ENCODE data around the gene FSHR.

Gene FSHR

GRCh38 chr2:48952143-48952542 lies 202.2 kb downstream of the FSHR start:
- no peak for DNase-seq

GRCh38 chr2:48948400-48949125 lies 205.8 kb downstream of the FSHR start:
- no peak for DNase-seq

- peak in 1 of 5 experiments; percentile 57 for DNase-seq
These were observed 207.8 kb downstream of the FSHR start for GRCh38 chr2:48946449-48947048.

GRCh38 chr2:48944956-48945355 lies 209.4 kb downstream of the FSHR start:
- no peak for DNase-seq

- no peak for DNase-seq
These were observed 210.9 kb downstream of the FSHR start for GRCh38 chr2:48943436-48943835.

GRCh38 chr2:48941908-48942307 lies 212.4 kb downstream of the FSHR start:
- DNase-seq, result no peak

- no peak for DNase-seq
These were observed 212.9 kb downstream of the FSHR start for GRCh38 chr2:48941456-48941855.

- no peak for DNase-seq
These were observed 213.7 kb downstream of the FSHR start for GRCh38 chr2:48940606-48941005.

- DNase-seq, result no peak
These were observed 215.1 kb downstream of the FSHR start for GRCh38 chr2:48939232-48939631.

GRCh38 chr2:48938231-48938630 lies 216.1 kb downstream of the FSHR start:
- DNase-seq, result no peak

- no peak for DNase-seq
These were observed 219.5 kb downstream of the FSHR start for GRCh38 chr2:48934807-48935206.

- no peak for DNase-seq
These were observed 220.4 kb downstream of the FSHR start for GRCh38 chr2:48933828-48934497.

GRCh38 chr2:48932667-48933066 lies 221.6 kb downstream of the FSHR start:
- no peak for DNase-seq

- no peak for DNase-seq
These were observed 224.6 kb downstream of the FSHR start for GRCh38 chr2:48929571-48930301.

GRCh38 chr2:48927355-48927754 lies 227.0 kb downstream of the FSHR start:
- no peak for DNase-seq

- DNase-seq, result no peak
These were observed 238.4 kb downstream of the FSHR start for GRCh38 chr2:48915884-48916283.

GRCh38 chr2:48915227-48915626 lies 239.1 kb downstream of the FSHR start:
- DNase-seq, result no peak

GRCh38 chr2:48914477-48915089 lies 239.7 kb downstream of the FSHR start:
- no peak for DNase-seq
